Naive thymus-derived CD8-positive, alpha-beta T cell (primary cell): ENCODE data around the gene SLC19A2. TPM values are rescaled to one million over a fixed set of nuclear protein-coding genes. Genes with fewer than 3 reads are reported as not detected.

Experiments used
- ATAC-seq, 2 donors: fragments of 150-1000 bp; cut with Tn5 transposase in 1 of 2; sonication (Bioruptor Pico), chemical (Tn5 transposase) in 1 of 2; 1 replicate in 1 of 2; 2 replicates in 1 of 2; pipeline ENCODE4 v1.10.0; 2021; ENCODE audit warnings: mild to moderate bottlenecking in 2 of 2, moderate library complexity in 2 of 2
- POLR2A ChIA-PET: fragments of 350-600 bp; sonication (Branson Sonifier 250); formaldehyde crosslinking; loops from one replicate; lab custom pipeline; 2021; ENCODE audit warnings: antibody characterized with exemption; lab: Charles Lee
- DNase-seq, 10 donors: peaks; one replicate each; pipeline versions ENCODE4 v3.0.0 to v3.0.0-alpha.2; 2020 to 2022
- H3K27ac Mint-ChIP-seq, 10 donors: one replicate each; pipeline ENCODE4 v1.8.0; 2020 to 2022; ENCODE audit warnings: mild to moderate bottlenecking in 10 of 10, mixed read lengths in 10 of 10, moderate library complexity in 4 of 10, inconsistent platforms in 1 of 10
- H3K27me3 Mint-ChIP-seq, 5 donors: one replicate each; pipeline ENCODE4 v1.8.0; 2021 to 2022; ENCODE audit warnings: mixed read lengths in 5 of 5
- H3K36me3 Mint-ChIP-seq, 3 donors: one replicate each; pipeline ENCODE4 v1.8.0; 2020 to 2022; ENCODE audit warnings: mixed read lengths in 3 of 3, mild to moderate bottlenecking in 2 of 3, inconsistent platforms in 1 of 3
- H3K4me1 Mint-ChIP-seq, 4 donors: one replicate each; pipeline ENCODE4 v1.8.0; 2021 to 2022; ENCODE audit warnings: mixed read lengths in 4 of 4
- H3K4me3 Mint-ChIP-seq, 10 donors: one replicate each; pipeline ENCODE4 v1.8.0; 2020 to 2022; ENCODE audit warnings: mild to moderate bottlenecking in 10 of 10, mixed read lengths in 10 of 10, moderate library complexity in 6 of 10, inconsistent platforms in 1 of 10
- H3K9me3 Mint-ChIP-seq, 9 donors: one replicate each; pipeline ENCODE4 v1.8.0; 2020 to 2022; ENCODE audit warnings: mixed read lengths in 9 of 9, mild to moderate bottlenecking in 3 of 9, inconsistent platforms in 1 of 9, moderate library complexity in 1 of 9
- polyA plus RNA-seq, 3 donors: library from polyadenylated mRNA; unstranded; fragments of 300-500 nt; fragmentation: Illumina TruSeq; gene quantifications; one replicate each; pipeline ENCODE4 v1.2.3, GENCODE V29; 2021
- total RNA-seq, 8 experiments: library from RNA in 2 of 8; stranded (reverse) in 2 of 8; gene quantifications; one replicate each; pipeline ENCODE4 v1.2.3 and lab custom pipeline; 2021 to 2026

Gene SLC19A2
- total and polyA plus RNA-seq, 5 experiments from 2014 or later: 0.19 to 5.4 (median 0.29) TPM

GRCh38 chr1:169497317-169497716 lies 11.6 kb upstream of the SLC19A2 start:
- ATAC-seq: no peak
- Mint-ChIP-seq H3K27ac (no peak overlapping the region), H3K36me3 (peaks cover 0 to 11% (median 0%) of the 10 kb centered on the region in 3 donors), H3K9me3 (peaks cover 0 to 6% (median 0%) of the 10 kb centered on the region in 9 donors), H3K27me3 (peaks cover 5 to 24% (median 13%) of the 10 kb centered on the region in 5 donors), H3K4me3 (no peak overlapping the region), H3K4me1 (peaks cover 0 to 2% (median 0%) of the 10 kb centered on the region in 4 donors)
- no peak for DNase-seq
- POLR2A ChIA-PET: no interaction called here

- Mint-ChIP-seq H3K4me1 (peaks cover 0 to 2% (median 0%) of the 10 kb centered on the region in 4 donors), H3K9me3 (peaks cover 0 to 6% (median 0%) of the 10 kb centered on the region in 9 donors), H3K4me3 (no peak overlapping the region), H3K36me3 (peaks cover 0 to 11% (median 0%) of the 10 kb centered on the region in 3 donors), H3K27ac (no peak overlapping the region), H3K27me3 (peaks cover 5 to 24% (median 13%) of the 10 kb centered on the region in 5 donors)
- no peak for DNase-seq
- POLR2A ChIA-PET: no interaction called here
- no peak for ATAC-seq
These were observed 10.2 kb upstream of the SLC19A2 start for GRCh38 chr1:169495916-169496315.

GRCh38 chr1:169495046-169495775 lies 9.5 kb upstream of the SLC19A2 start:
- Mint-ChIP-seq H3K27ac (no peak overlapping the region), H3K4me3 (no peak overlapping the region), H3K9me3 (peaks cover 0 to 5% (median 0%) of the 10 kb centered on the region in 9 donors), H3K36me3 (peaks cover 0 to 11% (median 0%) of the 10 kb centered on the region in 3 donors), H3K27me3 (peaks cover 5 to 19% (median 13%) of the 10 kb centered on the region in 5 donors), H3K4me1 (peaks cover 0 to 2% (median 0%) of the 10 kb centered on the region in 4 donors)
- POLR2A ChIA-PET: no interaction called here
- no peak for ATAC-seq
- no peak for DNase-seq

GRCh38 chr1:169494343-169494742 lies 8.6 kb upstream of the SLC19A2 start:
- ATAC-seq (no peak), DNase-seq (no peak)
- peaks cover 0 to 11% (median 0%) of the 10 kb centered on the region in 3 donors for H3K36me3 Mint-ChIP-seq
- peaks cover 0 to 5% (median 0%) of the 10 kb centered on the region in 9 donors for H3K9me3 Mint-ChIP-seq
- H3K4me1 Mint-ChIP-seq: peaks cover 0 to 1% (median 0%) of the 10 kb centered on the region in 4 donors
- H3K27ac Mint-ChIP-seq: no peak overlapping the region
- H3K4me3 Mint-ChIP-seq: no peak overlapping the region
- peaks cover 0 to 17% (median 9%) of the 10 kb centered on the region in 5 donors for H3K27me3 Mint-ChIP-seq
- POLR2A ChIA-PET: no interaction called here

- Mint-ChIP-seq H3K9me3 (peaks cover 0 to 3% (median 0%) of the 10 kb centered on the region in 9 donors), H3K36me3 (peaks cover 0 to 6% (median 0%) of the 10 kb centered on the region in 3 donors), H3K4me3 (no peak overlapping the region), H3K27ac (no peak overlapping the region), H3K27me3 (peaks cover 0 to 8% (median 5%) of the 10 kb centered on the region in 5 donors), H3K4me1 (peaks cover 0 to 2% (median 0%) of the 10 kb centered on the region in 4 donors)
- POLR2A ChIA-PET: no interaction called here
- ATAC-seq (no peak), DNase-seq (no peak)
These were observed 7.5 kb upstream of the SLC19A2 start for GRCh38 chr1:169493251-169493650.

- H3K27me3 Mint-ChIP-seq: peaks cover 0 to 5% (median 2%) of the 10 kb centered on the region in 5 donors
- DNase-seq (no peak), ATAC-seq (no peak)
- H3K4me3 Mint-ChIP-seq: no peak overlapping the region
- no peaks in the 10 kb centered on the region for H3K9me3 Mint-ChIP-seq
- peaks cover 3 to 13% (median 5%) of the 10 kb centered on the region in 4 donors for H3K4me1 Mint-ChIP-seq
- POLR2A ChIA-PET: no interaction called here
- H3K27ac Mint-ChIP-seq: no peak overlapping the region
- H3K36me3 Mint-ChIP-seq: no peaks in the 10 kb centered on the region
These were observed 6.1 kb upstream of the SLC19A2 start for GRCh38 chr1:169491845-169492281.

GRCh38 chr1:169488157-169488556 lies 2.4 kb upstream of the SLC19A2 start:
- no peak overlapping the region for H3K4me3 Mint-ChIP-seq
- H3K27ac Mint-ChIP-seq: peak overlapping the region in 1 of 10 donors; percentile 41
- H3K9me3 Mint-ChIP-seq: no peaks in the 10 kb centered on the region
- ATAC-seq (no peak), DNase-seq (no peak)
- peaks cover 0 to 2% (median 0%) of the 10 kb centered on the region in 5 donors for H3K27me3 Mint-ChIP-seq
- H3K36me3 Mint-ChIP-seq: no peaks in the 10 kb centered on the region
- peaks cover 22 to 45% (median 34%) of the 10 kb centered on the region in 4 donors for H3K4me1 Mint-ChIP-seq
- POLR2A ChIA-PET: no interaction called here

GRCh38 chr1:169487561-169487960 lies 1.8 kb upstream of the SLC19A2 start:
- H3K27ac Mint-ChIP-seq: no peak overlapping the region
- no peaks in the 10 kb centered on the region for H3K36me3 Mint-ChIP-seq
- peak overlapping the region in 1 of 10 donors; percentile 93 for H3K4me3 Mint-ChIP-seq
- peaks cover 24 to 49% (median 37%) of the 10 kb centered on the region in 4 donors for H3K4me1 Mint-ChIP-seq
- H3K27me3 Mint-ChIP-seq: peaks cover 0 to 2% (median 0%) of the 10 kb centered on the region in 5 donors
- H3K9me3 Mint-ChIP-seq: no peaks in the 10 kb centered on the region
- ATAC-seq (no peak), DNase-seq (no peak)
- POLR2A ChIA-PET: no interaction called here

GRCh38 chr1:169487133-169487532 lies 1.4 kb upstream of the SLC19A2 start:
- Mint-ChIP-seq H3K4me3 (peak overlapping the region in 9 of 10 donors; percentile 26 to 99 (median 97)), H3K27me3 (peaks cover 0 to 2% (median 0%) of the 10 kb centered on the region in 5 donors), H3K4me1 (peaks cover 25 to 52% (median 38%) of the 10 kb centered on the region in 4 donors), H3K36me3 (no peaks in the 10 kb centered on the region), H3K27ac (peak overlapping the region in 3 of 10 donors; percentile 96 to 98 (median 98)), H3K9me3 (no peaks in the 10 kb centered on the region)
- DNase-seq (no peak), ATAC-seq (no peak)
- POLR2A ChIA-PET: no interaction called here

- peaks cover 25 to 52% (median 38%) of the 10 kb centered on the region in 4 donors for H3K4me1 Mint-ChIP-seq
- ATAC-seq: no peak
- H3K4me3 Mint-ChIP-seq: peak overlapping the region; percentile 91 to 99 (median 97)
- DNase-seq: no peak
- H3K27me3 Mint-ChIP-seq: peaks cover 0 to 2% (median 0%) of the 10 kb centered on the region in 5 donors
- POLR2A ChIA-PET: interaction anchor here (0.8 to 1.0 kb wide), 2 partner anchors 24 to 119 kb away, joined by 3 to 4 read pairs; partner anchors contain the start of genes BLZF1 and NME7
- H3K27ac Mint-ChIP-seq: peak overlapping the region; percentile 88 to 98 (median 96)
- no peaks in the 10 kb centered on the region for H3K9me3 Mint-ChIP-seq
- no peaks in the 10 kb centered on the region for H3K36me3 Mint-ChIP-seq
These were observed 722 bp upstream of the SLC19A2 start for GRCh38 chr1:169486281-169487051.

- Mint-ChIP-seq H3K4me3 (peak overlapping the region; percentile 91 to 99 (median 97)), H3K36me3 (no peaks in the 10 kb centered on the region), H3K4me1 (peaks cover 32 to 60% (median 40%) of the 10 kb centered on the region in 4 donors), H3K9me3 (no peaks in the 10 kb centered on the region), H3K27ac (peak overlapping the region; percentile 81 to 96 (median 90)), H3K27me3 (peaks cover 0 to 2% (median 0%) of the 10 kb centered on the region in 5 donors)
- POLR2A ChIA-PET: no interaction called here
- peak; percentile 23 to 31 for ATAC-seq
- peak in 4 of 10 donors; percentile 7 to 68 (median 41) for DNase-seq
These were observed 887 bp downstream of the SLC19A2 start for GRCh38 chr1:169484683-169485430.

- Mint-ChIP-seq H3K4me3 (peak overlapping the region; percentile 41 to 99 (median 97)), H3K9me3 (no peaks in the 10 kb centered on the region), H3K27ac (peak overlapping the region in 4 of 10 donors; percentile 11 to 92 (median 16)), H3K27me3 (peaks cover 0 to 2% (median 0%) of the 10 kb centered on the region in 5 donors), H3K36me3 (no peaks in the 10 kb centered on the region), H3K4me1 (peaks cover 30 to 65% (median 40%) of the 10 kb centered on the region in 4 donors)
- ATAC-seq (no peak), DNase-seq (no peak)
- POLR2A ChIA-PET: no interaction called here
These were observed 1.6 kb downstream of the SLC19A2 start for GRCh38 chr1:169484101-169484500.
